HepG2 (cell line): ENCODE data around the gene CTTNBP2NL. TPM values are rescaled to one million over a fixed set of nuclear protein-coding genes. Genes with fewer than 3 reads are reported as not detected.

Experiments used
- ATAC-seq: fragments of 200-7000 bp; cut with Tn5 transposase; 3 replicates; pipeline ENCODE4 v1.9.1; 2020; ENCODE audit warnings: mild to moderate bottlenecking, moderate library complexity
- BruUV-seq: library from RNA; stranded (reverse); fragments of 400-500 nt; replicated peaks from 2 replicates; lab custom pipeline; 2021; lab: Mats Ljungman, UMichigan
- CTCF ChIA-PET: fragments of 300-600 bp; formaldehyde crosslinking; extraction: SDS; loops from one replicate; lab custom pipeline; 2021; ENCODE audit warnings: low total read pairs, inconsistent platforms, low intra/inter-chr PET ratio; lab: Yijun Ruan, JAX
- POLR2A ChIA-PET: fragments of 350-600 bp; sonication (Branson Sonifier 250); formaldehyde crosslinking; loops from one replicate; lab custom pipeline; 2020; ENCODE audit warnings: antibody characterized with exemption, inconsistent platforms; lab: Yijun Ruan, JAX
- DNase-seq: peaks from one replicate; pipeline ENCODE4 v3.0.0-alpha.2; 2015; ENCODE audit warnings: low spot score
- FAIRE-seq: peaks from 3 replicates; lab custom pipeline; 2011; peaks lifted over from hg19 to GRCh38; lab: Jason Lieb, UNC
- H2AFZ ChIP-seq: one replicate; pipeline ENCODE4 v1.6.1; 2011; ENCODE audit warnings: low read length, inconsistent platforms
- H3K27ac ChIP-seq: fragments of 300-600 bp; 3 replicates; pipeline ENCODE4 v1.8.0; 2011; ENCODE audit warnings: mixed run types, mild to moderate bottlenecking, mixed read lengths, low read length, inconsistent platforms; ENCODE audit not compliant: insufficient read depth; ENCODE audit errors: extremely low read length
- H3K27me3 ChIP-seq, 2 experiments: fragments of 200-600 bp in 1 of 2; 2 replicates in 1 of 2; 3 replicates in 1 of 2; pipeline versions ENCODE4 v1.6.0 to v1.8.0; 2011; ENCODE audit warnings: low read length in 2 of 2, mild to moderate bottlenecking in 2 of 2, moderate library complexity in 2 of 2, inconsistent platforms in 1 of 2; ENCODE audit not compliant: insufficient read depth in 2 of 2, control insufficient read depth in 1 of 2
- H3K36me3 ChIP-seq, 2 experiments: fragments of 200-600 bp in 1 of 2; replicated peaks in 1 of 2; 2 replicates in 1 of 2; 3 replicates in 1 of 2; pipeline versions ENCODE4 v1.5.1 to v1.8.0; 2011; ENCODE audit warnings: low read length in 2 of 2, inconsistent platforms in 1 of 2; ENCODE audit not compliant: insufficient read depth in 2 of 2, control insufficient read depth in 1 of 2
- H3K4me1 ChIP-seq: 2 replicates; pipeline ENCODE4 v1.5.1; 2012; ENCODE audit warnings: low read length, inconsistent platforms; ENCODE audit not compliant: insufficient read depth
- H3K4me2 ChIP-seq: 2 replicates; pipeline ENCODE4 v1.6.0; 2011; ENCODE audit warnings: low read depth, low read length, inconsistent platforms
- H3K4me3 ChIP-seq, 3 experiments: fragments of 200-600 bp in 1 of 3; sonication (generic), shearing (Covaris generic) in 1 of 3; replicated peaks in 1 of 3; 2 replicates each; pipeline ENCODE4 v1.5.1; 2011 to 2016; ENCODE audit warnings: low read length in 3 of 3, inconsistent platforms in 2 of 3, low read depth in 2 of 3, mild to moderate bottlenecking in 2 of 3, control low read depth in 1 of 3, mixed read lengths in 1 of 3; ENCODE audit not compliant: insufficient read depth in 1 of 3
- H3K79me2 ChIP-seq: one replicate; pipeline ENCODE4 v1.6.1; 2011; ENCODE audit warnings: low read length, inconsistent platforms; ENCODE audit not compliant: insufficient read depth
- H3K9ac ChIP-seq: 2 replicates; pipeline ENCODE4 v1.6.0; 2011; ENCODE audit warnings: mild to moderate bottlenecking, low read depth, low read length, inconsistent platforms; ENCODE audit not compliant: insufficient read depth
- H3K9me3 ChIP-seq: 2 replicates; pipeline ENCODE4 v1.5.1; 2012; ENCODE audit warnings: mild to moderate bottlenecking, low read length
- H4K20me1 ChIP-seq: 2 replicates; pipeline ENCODE4 v1.6.0; 2011; ENCODE audit warnings: inconsistent platforms, mild to moderate bottlenecking, low read length, moderate library complexity; ENCODE audit not compliant: insufficient read depth
- ATF7-NPFF ChIP-seq: sonication (generic); formaldehyde crosslinking; IDR thresholded peaks from 2 replicates; pipeline ENCODE4 v1.8.1; 2023; ENCODE audit warnings: mild to moderate bottlenecking, low read depth, missing genetic modification reagents, moderate library complexity
- CC2D1A ChIP-seq: sonication (generic); formaldehyde crosslinking; IDR thresholded peaks from 2 replicates; pipeline ENCODE4 v1.8.1; 2023; ENCODE audit warnings: mild to moderate bottlenecking, missing genetic modification reagents
- ELF3 ChIP-seq: IDR thresholded peaks from 2 replicates; pipeline ENCODE4 v1.6.1; 2016; ENCODE audit warnings: missing genetic modification reagents, missing compliant biosample characterization
- IKZF4 ChIP-seq: sonication (generic); formaldehyde crosslinking; IDR thresholded peaks from 2 replicates; pipeline ENCODE4 v1.5.1; 2020; ENCODE audit warnings: borderline replicate concordance, mild to moderate bottlenecking, low read depth, missing genetic modification reagents; ENCODE audit errors: not compliant biosample characterization
- PCBP2 ChIP-seq: fragments of 200-400 bp; formaldehyde crosslinking; optimal IDR thresholded peaks from 2 replicates; pipeline ENCODE3; 2018; ENCODE audit warnings: low read length, low read depth; ENCODE audit not compliant: poor library complexity, severe bottlenecking
- TBX2 ChIP-seq: sonication (generic); formaldehyde crosslinking; IDR thresholded peaks from 2 replicates; pipeline ENCODE4 v1.5.0; 2020; ENCODE audit warnings: missing genetic modification reagents, mild to moderate bottlenecking, borderline replicate concordance
- THAP9 ChIP-seq: sonication (generic); formaldehyde crosslinking; IDR thresholded peaks from 2 replicates; pipeline ENCODE4; 2020; ENCODE audit warnings: missing genetic modification reagents, mild to moderate bottlenecking, borderline replicate concordance
- ZNF160 ChIP-seq: sonication (generic); formaldehyde crosslinking; IDR thresholded peaks from 2 replicates; pipeline ENCODE4 v1.8.0; 2022; ENCODE audit warnings: mild to moderate bottlenecking, inconsistent platforms, missing genetic modification reagents
- ZNF564 ChIP-seq: sonication (generic); formaldehyde crosslinking; IDR thresholded peaks from 2 replicates; pipeline ENCODE4 v1.8.1; 2023; ENCODE audit warnings: mild to moderate bottlenecking, missing genetic modification reagents
- ZNF850 ChIP-seq: sonication (generic); formaldehyde crosslinking; conservative IDR thresholded peaks from 2 replicates; pipeline ENCODE4 v1.9.0; 2021; ENCODE audit warnings: mild to moderate bottlenecking, missing genetic modification reagents
- WGBS: methylation state at CpG from one replicate; pipeline ENCODE4 v1.1.6; 2017; ENCODE audit warnings: low lambda C conversion rate; 5-methylcytosine and 5-hydroxymethylcytosine counted together
- in situ Hi-C: cut with HindIII; loops from 2 replicates; pipeline ENCODE4 v1.10.0; 2017; ENCODE audit warnings: low pct_unique_long_range_greater_than_20kb; ENCODE audit not compliant: extremely low pct_ligation_motif_present
- intact Hi-C: fragments of 100-400 bp; cut with micrococcal nuclease; formaldehyde crosslinking; loops from one replicate; pipeline ENCODE4 v1.10.0; 2022; ENCODE audit not compliant: unreplicated experiment
- polyA plus RNA-seq, 8 experiments: library from polyadenylated mRNA; depleted of rRNA in 3 of 8; stranded (reverse) in 7 of 8; unstranded in 1 of 8; fragments of >200 nt; fragmentation: Illumina TruSeq in 4 of 8; extraction: Trizol in 4 of 8; gene quantifications; 2 replicates each; pipeline versions ENCODE4 v1.2.1 to v1.2.3, GENCODE V29; 2011 to 2016; ENCODE audit warnings: low read depth in 4 of 8, missing spikeins in 1 of 8, mixed read lengths in 1 of 8; ENCODE audit not compliant: insufficient read depth in 1 of 8
- total RNA-seq, 5 experiments: library from RNA; depleted of rRNA; stranded (reverse); fragments of >200 nt; fragmentation: Illumina TruSeq; extraction: Trizol; gene quantifications; 2 replicates each; pipeline ENCODE4 v1.2.3, GENCODE V29; 2016; ENCODE audit warnings: low read depth in 1 of 5
- TF ChIP-seq, protein P1 (sequence below), 2 experiments: sonication (generic) in 1 of 2; formaldehyde crosslinking in 1 of 2; IDR thresholded peaks; 2 replicates each; pipeline versions ENCODE4 v1.4.0 to v1.6.1; 2018 to 2020; ENCODE audit warnings: missing genetic modification reagents in 2 of 2, borderline replicate concordance in 1 of 2, low read depth in 1 of 2, mild to moderate bottlenecking in 1 of 2, missing biosample characterization in 1 of 2

The CTTNBP2NL gene
- total and polyA plus RNA-seq, 2 of the 13 experiments (the other 11 are each of a cell fraction or from before 2014, with no cell fraction given): 2.1 to 4.1 TPM

DNA sequence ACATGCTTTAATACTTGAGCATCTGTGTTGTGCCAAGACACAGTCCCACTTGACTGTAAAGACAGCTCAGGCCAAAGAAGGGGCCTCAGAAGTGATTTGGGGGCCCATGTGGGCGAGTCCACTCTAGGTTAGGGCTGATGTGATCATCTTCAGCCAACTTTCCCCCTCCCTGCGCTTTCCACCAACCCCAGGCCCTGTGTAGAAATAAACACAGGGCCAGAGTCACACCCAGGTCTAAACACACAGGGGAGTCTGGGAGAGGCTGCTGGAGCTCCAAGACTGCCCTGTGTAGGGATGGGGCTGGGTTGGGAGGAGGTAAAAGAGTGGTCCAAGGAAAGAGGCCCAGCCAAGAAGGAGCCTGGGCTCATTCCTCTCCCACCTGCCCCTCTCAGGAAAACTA, 110.3 kb downstream of the CTTNBP2NL start:
- Histone ChIP-seq H4K20me1 (peaks cover 2% of the 10 kb centered on the region; the same call in 1 of the 2 replicates), H3K9ac (no peak overlapping the region), H3K79me2 (no peaks in the 10 kb centered on the region), H3K36me3 (no peaks in the 10 kb centered on the region), H2AFZ (no peak overlapping the region), H3K4me3 (no peak overlapping the region), H3K4me1 (peaks cover 27% of the 10 kb centered on the region), H3K27ac (no peak overlapping the region), H3K9me3 (no peaks in the 10 kb centered on the region), H3K4me2 (no peak overlapping the region), H3K27me3 (peaks cover 18 to 89% of the 10 kb centered on the region in 2 experiments; a peak in 4 of 5 replicates)
- 0% methylated on average over 1 of the region's 2 CpGs for WGBS
- intact Hi-C loops (no loop called here), in situ Hi-C loops (loop anchor here (10.0 kb wide), 1 partner anchor 198 kb away; the partner anchor contains the start of gene RHOC)
- BruUV-seq: no TSS peak
- ChIA-PET POLR2A (no interaction called here), CTCF (no interaction called here)
- TF ChIP-seq ELF3 (CRISPR knock-in tag) (no peak), ATF7-NPFF (CRISPR knock-in tag) (no peak), ZNF564 (no peak), IKZF4 (no peak), THAP9 (CRISPR knock-in tag) (no peak), TBX2 (CRISPR knock-in tag) (no peak), PCBP2 (no peak), CC2D1A (CRISPR knock-in tag) (no peak), ZNF850 (CRISPR knock-in tag) (no peak), ZNF160 (CRISPR knock-in tag) (no peak)
- TF ChIP-seq, protein P1, sequence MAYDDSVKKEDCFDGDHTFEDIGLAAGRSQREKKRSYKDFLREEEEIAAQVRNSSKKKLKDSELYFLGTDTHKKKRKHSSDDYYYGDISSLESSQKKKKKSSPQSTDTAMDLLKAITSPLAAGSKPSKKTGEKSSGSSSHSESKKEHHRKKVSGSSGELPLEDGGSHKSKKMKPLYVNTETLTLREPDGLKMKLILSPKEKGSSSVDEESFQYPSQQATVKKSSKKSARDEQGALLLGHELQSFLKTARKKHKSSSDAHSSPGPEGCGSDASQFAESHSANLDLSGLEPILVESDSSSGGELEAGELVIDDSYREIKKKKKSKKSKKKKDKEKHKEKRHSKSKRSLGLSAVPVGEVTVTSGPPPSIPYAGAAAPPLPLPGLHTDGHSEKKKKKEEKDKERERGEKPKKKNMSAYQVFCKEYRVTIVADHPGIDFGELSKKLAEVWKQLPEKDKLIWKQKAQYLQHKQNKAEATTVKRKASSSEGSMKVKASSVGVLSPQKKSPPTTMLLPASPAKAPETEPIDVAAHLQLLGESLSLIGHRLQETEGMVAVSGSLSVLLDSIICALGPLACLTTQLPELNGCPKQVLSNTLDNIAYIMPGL (CRISPR knock-in tag; IDR thresholded peaks at IDR 0.05; ENCODE audit: borderline replicate concordance in 1 of 2, low read depth in 1 of 2): no peak
- no peak for DNase-seq
- FAIRE-seq: no peak
- no peak for ATAC-seq
